D721Med (cell line): ENCODE data around the gene CDH18.
A peak's percentile ranks its signal among the peaks of the same experiment; 100 is the strongest.
"Not testable (repeated sequence)": the region's sequence is repeated elsewhere in the genome, so short reads cannot be mapped to it uniquely, and the experiment has no call there.

Source experiments
- DNase-seq: peaks from one replicate; pipeline ENCODE4 v3.0.0; 2011; ENCODE audit warnings: low spot score; ENCODE audit not compliant: insufficient read length
- FAIRE-seq: peaks from 2 replicates; lab custom pipeline; 2011; peaks lifted over from hg19 to GRCh38; lab: Jason Lieb, UNC
- CTCF ChIP-seq: IDR thresholded peaks from 2 replicates; pipeline ENCODE4 v1.5.1; 2012; ENCODE audit warnings: mild to moderate bottlenecking, control low read depth; ENCODE audit not compliant: insufficient read depth; ENCODE audit errors: missing control alignments

CDH18 gene

GRCh38 chr5:19782566-19782965 is 205.4 kb downstream of the CDH18 start:
- no peak for FAIRE-seq

GRCh38 chr5:19777363-19777762 is 210.6 kb downstream of the CDH18 start:
- no peak for FAIRE-seq
- no peak for DNase-seq
- no peak for TF ChIP-seq CTCF

More at GRCh38 chr5:19782566-19782965, 205.4 kb downstream of the CDH18 start:
- no peak for DNase-seq
- no peak for TF ChIP-seq CTCF

GRCh38 chr5:19776886-19777285 is 211.1 kb downstream of the CDH18 start:
- not testable (repeated sequence) for FAIRE-seq

GRCh38 chr5:19771174-19771835 is 216.7 kb downstream of the CDH18 start:
- FAIRE-seq: peak; percentile 25
- no peak for TF ChIP-seq CTCF
- DNase-seq: no peak

More at GRCh38 chr5:19776886-19777285, 211.1 kb downstream of the CDH18 start:
- not testable (repeated sequence) for DNase-seq

DNA sequence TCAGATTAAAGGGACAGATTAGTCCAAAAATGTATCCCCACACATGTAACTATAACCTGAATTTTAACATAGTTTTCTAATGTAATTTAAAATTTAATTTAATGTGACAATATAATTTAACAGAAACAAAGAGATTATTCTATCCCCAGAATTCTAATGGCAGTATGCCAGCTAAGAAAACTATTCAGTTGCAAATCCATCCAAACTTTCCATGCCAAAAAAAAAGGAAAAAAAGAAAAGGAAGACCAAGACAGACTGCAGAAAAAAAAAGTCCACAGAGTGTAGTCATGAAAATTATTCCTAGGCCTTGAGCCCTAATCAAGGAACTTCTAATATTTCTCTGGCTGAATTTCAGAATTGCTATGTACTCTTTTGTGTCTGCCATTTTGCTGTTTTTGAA is 217.6 kb downstream of the CDH18 start:
- DNase-seq (no peak), FAIRE-seq (no peak)
- TF ChIP-seq CTCF: no peak

- TF ChIP-seq CTCF: no peak
- no peak for FAIRE-seq
- DNase-seq: no peak
These were observed 220.0 kb downstream of the CDH18 start for GRCh38 chr5:19767987-19768386.

GRCh38 chr5:19753579-19753978 is 234.4 kb downstream of the CDH18 start:
- no peak for TF ChIP-seq CTCF
- DNase-seq (no peak), FAIRE-seq (no peak)
